Effector memory CD4-positive, alpha-beta T cell (primary cell): ENCODE data around the gene RAB27A.

Experiments used
- DNase-seq, 3 donors: peaks; one replicate each; pipeline ENCODE4 v3.0.0-alpha.2; 2020
- H3K27ac ChIP-seq: 2 replicates; pipeline ENCODE4 v1.7.0; 2013; ENCODE audit warnings: mild to moderate bottlenecking, low read length, moderate library complexity; ENCODE audit not compliant: insufficient read depth, poor library complexity, severe bottlenecking
- H3K27me3 ChIP-seq: replicated peaks from 2 replicates; pipeline ENCODE4 v1.7.0; 2013; ENCODE audit warnings: mild to moderate bottlenecking, low read length; ENCODE audit not compliant: insufficient read depth, control insufficient read depth, poor library complexity, severe bottlenecking
- H3K36me3 ChIP-seq: 2 replicates; pipeline ENCODE4 v1.7.0; 2013; ENCODE audit warnings: mild to moderate bottlenecking, low read length, moderate library complexity; ENCODE audit not compliant: control insufficient read depth, insufficient read depth
- H3K4me1 ChIP-seq: 2 replicates; pipeline ENCODE4 v1.7.0; 2013; ENCODE audit warnings: low read length, mild to moderate bottlenecking; ENCODE audit not compliant: control insufficient read depth, insufficient read depth, poor library complexity, severe bottlenecking
- H3K4me3 ChIP-seq: 2 replicates; pipeline ENCODE4 v1.7.0; 2013; ENCODE audit warnings: low read length, low read depth, mild to moderate bottlenecking; ENCODE audit not compliant: insufficient read depth, poor library complexity, severe bottlenecking
- H3K9me3 ChIP-seq: 2 replicates; pipeline ENCODE4 v1.7.0; 2013; ENCODE audit warnings: mild to moderate bottlenecking, low read length, moderate library complexity; ENCODE audit not compliant: control insufficient read depth

The RAB27A gene

GRCh38 chr15:55270291-55270690 lies 19.3 kb downstream of the RAB27A start:
- no peak for DNase-seq
- no peaks in the 10 kb centered on the region for H3K9me3 ChIP-seq
- peaks cover 4% of the 10 kb centered on the region for H3K36me3 ChIP-seq
- H3K4me3 ChIP-seq = no peak overlapping the region
- H3K4me1 ChIP-seq = peaks cover 15% of the 10 kb centered on the region
- no peaks in the 10 kb centered on the region for H3K27me3 ChIP-seq
- no peak overlapping the region for H3K27ac ChIP-seq

GRCh38 chr15:55268176-55268695 lies 21.4 kb downstream of the RAB27A start:
- no peak for DNase-seq
- peak overlapping the region; percentile 76 for H3K27ac ChIP-seq
- peaks cover 4% of the 10 kb centered on the region for H3K36me3 ChIP-seq
- H3K4me3 ChIP-seq = no peak overlapping the region
- peaks cover 15% of the 10 kb centered on the region for H3K4me1 ChIP-seq
- H3K27me3 ChIP-seq = no peaks in the 10 kb centered on the region
- H3K9me3 ChIP-seq = no peaks in the 10 kb centered on the region

GRCh38 chr15:55267401-55268175 lies 22.0 kb downstream of the RAB27A start:
- peaks cover 4% of the 10 kb centered on the region for H3K36me3 ChIP-seq
- no peaks in the 10 kb centered on the region for H3K9me3 ChIP-seq
- DNase-seq = peak; percentile 62 to 73 (median 65)
- peak overlapping the region; percentile 76 for H3K27ac ChIP-seq
- H3K27me3 ChIP-seq = no peaks in the 10 kb centered on the region
- peaks cover 15% of the 10 kb centered on the region for H3K4me1 ChIP-seq
- peak overlapping the region; percentile 9 for H3K4me3 ChIP-seq

GRCh38 chr15:55266547-55266946 lies 23.1 kb downstream of the RAB27A start:
- no peak for DNase-seq
- Histone ChIP-seq H3K27me3 (no peaks in the 10 kb centered on the region), H3K36me3 (peaks cover 4% of the 10 kb centered on the region), H3K4me1 (peaks cover 15% of the 10 kb centered on the region), H3K9me3 (no peaks in the 10 kb centered on the region), H3K4me3 (no peak overlapping the region), H3K27ac (peak overlapping the region; percentile 76)

GRCh38 chr15:55260562-55261131 lies 29.0 kb downstream of the RAB27A start:
- H3K27me3 ChIP-seq = no peaks in the 10 kb centered on the region
- no peak for DNase-seq
- H3K4me3 ChIP-seq = no peak overlapping the region
- H3K27ac ChIP-seq = no peak overlapping the region
- H3K36me3 ChIP-seq = peaks cover 2% of the 10 kb centered on the region
- no peaks in the 10 kb centered on the region for H3K9me3 ChIP-seq
- H3K4me1 ChIP-seq = peaks cover 5% of the 10 kb centered on the region

GRCh38 chr15:55257938-55258337 lies 31.7 kb downstream of the RAB27A start:
- no peak overlapping the region for H3K4me3 ChIP-seq
- H3K27me3 ChIP-seq = no peaks in the 10 kb centered on the region
- peaks cover 5% of the 10 kb centered on the region for H3K4me1 ChIP-seq
- no peak for DNase-seq
- H3K36me3 ChIP-seq = no peaks in the 10 kb centered on the region
- no peak overlapping the region for H3K27ac ChIP-seq
- H3K9me3 ChIP-seq = no peaks in the 10 kb centered on the region

- peaks cover 5% of the 10 kb centered on the region for H3K4me1 ChIP-seq
- no peaks in the 10 kb centered on the region for H3K27me3 ChIP-seq
- no peak for DNase-seq
- no peaks in the 10 kb centered on the region for H3K9me3 ChIP-seq
- no peak overlapping the region for H3K4me3 ChIP-seq
- no peak overlapping the region for H3K27ac ChIP-seq
- no peaks in the 10 kb centered on the region for H3K36me3 ChIP-seq
Observed at GRCh38 chr15:55257012-55257670, 32.5 kb downstream of the RAB27A start.

- no peak overlapping the region for H3K4me3 ChIP-seq
- H3K9me3 ChIP-seq = no peaks in the 10 kb centered on the region
- H3K27ac ChIP-seq = peak overlapping the region; percentile 24
- no peaks in the 10 kb centered on the region for H3K36me3 ChIP-seq
- peaks cover 5% of the 10 kb centered on the region for H3K4me1 ChIP-seq
- no peak for DNase-seq
- H3K27me3 ChIP-seq = no peaks in the 10 kb centered on the region
Observed at GRCh38 chr15:55256281-55257011, 33.2 kb downstream of the RAB27A start.

- peak overlapping the region; percentile 17 for H3K4me3 ChIP-seq
- peak overlapping the region; percentile 24 for H3K27ac ChIP-seq
- no peaks in the 10 kb centered on the region for H3K27me3 ChIP-seq
- peaks cover 12% of the 10 kb centered on the region for H3K4me1 ChIP-seq
- no peaks in the 10 kb centered on the region for H3K36me3 ChIP-seq
- H3K9me3 ChIP-seq = no peaks in the 10 kb centered on the region
- no peak for DNase-seq
Observed at GRCh38 chr15:55255714-55256113, 33.9 kb downstream of the RAB27A start.
